Osteocyte (in vitro differentiated cells): Measurements from ENCODE around the gene EHD2. TPM values are rescaled to one million over a fixed set of nuclear protein-coding genes. Genes with fewer than 3 reads are reported as not detected.
"Not testable (repeated sequence)": the region's sequence is repeated elsewhere in the genome, so short reads cannot be mapped to it uniquely, and the experiment has no call there.

Experiments used
- DNase-seq: peaks from one replicate; pipeline ENCODE4 v3.0.0; 2021; ENCODE audit warnings: mixed read lengths; ENCODE audit not compliant: unreplicated experiment; ENCODE audit errors: extremely low spot score
- H3K27ac Mint-ChIP-seq: one replicate; pipeline ENCODE4 v1.8.0; 2021; ENCODE audit warnings: mild to moderate bottlenecking, mixed read lengths; ENCODE audit not compliant: unreplicated experiment
- H3K27me3 Mint-ChIP-seq: one replicate; pipeline ENCODE4 v1.8.0; 2021; ENCODE audit warnings: mixed read lengths; ENCODE audit not compliant: unreplicated experiment
- H3K36me3 Mint-ChIP-seq: one replicate; pipeline ENCODE4 v1.8.0; 2021; ENCODE audit warnings: mixed read lengths; ENCODE audit not compliant: unreplicated experiment
- H3K4me1 Mint-ChIP-seq: one replicate; pipeline ENCODE4 v1.8.0; 2021; ENCODE audit warnings: mixed read lengths; ENCODE audit not compliant: unreplicated experiment
- H3K4me3 Mint-ChIP-seq: one replicate; pipeline ENCODE4 v1.8.0; 2021; ENCODE audit warnings: mild to moderate bottlenecking, moderate library complexity, mixed read lengths; ENCODE audit not compliant: unreplicated experiment
- H3K9me3 Mint-ChIP-seq: one replicate; pipeline ENCODE4 v1.8.0; 2021; ENCODE audit warnings: mixed read lengths; ENCODE audit not compliant: unreplicated experiment
- total RNA-seq: library from RNA; stranded (reverse); gene quantifications from 2 replicates; pipeline ENCODE4 v1.2.1, GENCODE V29; 2021
- TF ChIP-seq, protein P1 (sequence below): fragments of 200-600 bp; sonication (generic); IDR thresholded peaks from 2 replicates; pipeline ENCODE4 v1.5.0; 2021; ENCODE audit warnings: antibody characterized with exemption, mild to moderate bottlenecking, moderate library complexity

The EHD2 gene
- total RNA-seq, 1 donor from 2014 or later, result 440 TPM

GRCh38 chr19:47780215-47780551 is 67.0 kb downstream of the EHD2 start:
- Mint-ChIP-seq H3K4me1 (peaks cover 27% of the 10 kb centered on the region), H3K9me3 (no peaks in the 10 kb centered on the region), H3K27me3 (no peaks in the 10 kb centered on the region), H3K27ac (peak overlapping the region; percentile 95), H3K4me3 (peak overlapping the region; percentile 99), H3K36me3 (peaks cover 25% of the 10 kb centered on the region)
- DNase-seq, result no peak
- TF ChIP-seq, protein P1, sequence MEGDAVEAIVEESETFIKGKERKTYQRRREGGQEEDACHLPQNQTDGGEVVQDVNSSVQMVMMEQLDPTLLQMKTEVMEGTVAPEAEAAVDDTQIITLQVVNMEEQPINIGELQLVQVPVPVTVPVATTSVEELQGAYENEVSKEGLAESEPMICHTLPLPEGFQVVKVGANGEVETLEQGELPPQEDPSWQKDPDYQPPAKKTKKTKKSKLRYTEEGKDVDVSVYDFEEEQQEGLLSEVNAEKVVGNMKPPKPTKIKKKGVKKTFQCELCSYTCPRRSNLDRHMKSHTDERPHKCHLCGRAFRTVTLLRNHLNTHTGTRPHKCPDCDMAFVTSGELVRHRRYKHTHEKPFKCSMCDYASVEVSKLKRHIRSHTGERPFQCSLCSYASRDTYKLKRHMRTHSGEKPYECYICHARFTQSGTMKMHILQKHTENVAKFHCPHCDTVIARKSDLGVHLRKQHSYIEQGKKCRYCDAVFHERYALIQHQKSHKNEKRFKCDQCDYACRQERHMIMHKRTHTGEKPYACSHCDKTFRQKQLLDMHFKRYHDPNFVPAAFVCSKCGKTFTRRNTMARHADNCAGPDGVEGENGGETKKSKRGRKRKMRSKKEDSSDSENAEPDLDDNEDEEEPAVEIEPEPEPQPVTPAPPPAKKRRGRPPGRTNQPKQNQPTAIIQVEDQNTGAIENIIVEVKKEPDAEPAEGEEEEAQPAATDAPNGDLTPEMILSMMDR, result no peak

- peaks cover 27% of the 10 kb centered on the region for H3K4me1 Mint-ChIP-seq
- H3K9me3 Mint-ChIP-seq, result no peaks in the 10 kb centered on the region
- H3K4me3 Mint-ChIP-seq, result no peak overlapping the region
- H3K27me3 Mint-ChIP-seq, result no peaks in the 10 kb centered on the region
- DNase-seq, result no peak
- H3K36me3 Mint-ChIP-seq, result peaks cover 25% of the 10 kb centered on the region
- no peak overlapping the region for H3K27ac Mint-ChIP-seq
- TF ChIP-seq, protein P1, result no peak
These were observed 68.5 kb downstream of the EHD2 start for GRCh38 chr19:47781590-47782262.

- no peak for DNase-seq
- peaks cover 7% of the 10 kb centered on the region for H3K4me1 Mint-ChIP-seq
- H3K36me3 Mint-ChIP-seq, result peaks cover 20% of the 10 kb centered on the region
- no peaks in the 10 kb centered on the region for H3K27me3 Mint-ChIP-seq
- no peaks in the 10 kb centered on the region for H3K9me3 Mint-ChIP-seq
- no peak overlapping the region for H3K27ac Mint-ChIP-seq
- H3K4me3 Mint-ChIP-seq, result no peak overlapping the region
- TF ChIP-seq, protein P1, result no peak
These were observed 73.3 kb downstream of the EHD2 start for GRCh38 chr19:47786566-47786965.

DNA sequence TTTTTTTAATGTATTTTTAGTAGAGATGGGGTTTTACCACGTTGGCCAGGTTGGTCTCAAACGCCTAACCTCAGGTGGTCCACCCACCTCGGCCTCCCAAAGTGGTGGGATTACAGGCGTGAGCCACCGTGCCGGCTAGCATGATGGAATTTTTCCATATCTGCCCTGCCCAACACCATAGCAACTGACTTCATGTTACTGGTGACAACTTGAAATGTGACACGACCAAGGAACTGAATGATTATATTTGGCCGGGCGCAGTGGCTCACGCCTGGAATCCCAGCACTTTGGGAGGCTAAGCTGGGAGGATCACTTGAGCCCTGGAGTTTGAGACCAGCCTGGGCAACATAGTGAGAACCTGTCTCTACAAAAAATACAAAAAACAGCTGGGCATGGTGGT is 74.1 kb downstream of the EHD2 start:
- not testable (repeated sequence) for H3K9me3 Mint-ChIP-seq, H3K27ac Mint-ChIP-seq, H3K27me3 Mint-ChIP-seq, DNase-seq, H3K4me3 Mint-ChIP-seq, H3K4me1 Mint-ChIP-seq
- peaks cover 13% of the 10 kb centered on the region for H3K36me3 Mint-ChIP-seq

DNA sequence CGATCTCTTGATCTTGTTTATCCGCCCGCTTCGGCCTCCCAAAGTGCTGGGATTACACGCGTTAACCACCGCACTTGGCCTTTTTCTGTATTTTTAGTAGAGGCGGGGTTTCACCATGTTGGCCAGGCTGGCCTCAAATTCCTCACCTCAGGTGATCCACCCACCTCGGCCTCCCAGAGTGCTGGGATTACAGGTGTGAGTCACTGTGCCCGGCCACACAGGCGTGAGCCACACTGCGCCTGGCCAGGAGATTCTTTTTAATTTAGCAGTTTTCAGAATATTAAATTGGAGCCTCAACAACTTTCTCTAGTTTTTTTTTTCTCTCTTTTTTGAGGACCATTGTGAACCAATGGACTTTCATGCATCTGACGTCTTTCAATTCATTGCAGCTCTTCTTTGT is 76.6 kb downstream of the EHD2 start:
- not testable (repeated sequence) for H3K27ac Mint-ChIP-seq, H3K36me3 Mint-ChIP-seq, H3K4me1 Mint-ChIP-seq, H3K9me3 Mint-ChIP-seq, H3K27me3 Mint-ChIP-seq, H3K4me3 Mint-ChIP-seq, DNase-seq

- TF ChIP-seq, protein P1, result peak; percentile 82
- H3K27me3 Mint-ChIP-seq, result peaks cover under 1% of the 10 kb centered on the region
- H3K4me1 Mint-ChIP-seq, result peaks cover 7% of the 10 kb centered on the region
- no peak overlapping the region for H3K27ac Mint-ChIP-seq
- no peak overlapping the region for H3K4me3 Mint-ChIP-seq
- no peaks in the 10 kb centered on the region for H3K9me3 Mint-ChIP-seq
- no peaks in the 10 kb centered on the region for H3K36me3 Mint-ChIP-seq
- peak; percentile 94 for DNase-seq
These were observed 77.2 kb downstream of the EHD2 start for GRCh38 chr19:47790398-47790814.
